GM21360 (cell line): ENCODE data around the gene FAM131B.
"Not testable (repeated sequence)": the region's sequence is repeated elsewhere in the genome, so short reads cannot be mapped to it uniquely, and the experiment has no call there.

Experiments
- ATAC-seq: cut with Tn5 transposase; IDR thresholded peaks from one replicate; pipeline ENCODE4 v1.9.1; 2021; ENCODE audit warnings: mild to moderate bottlenecking, moderate library complexity; ENCODE audit not compliant: unreplicated experiment

Gene FAM131B

DNA sequence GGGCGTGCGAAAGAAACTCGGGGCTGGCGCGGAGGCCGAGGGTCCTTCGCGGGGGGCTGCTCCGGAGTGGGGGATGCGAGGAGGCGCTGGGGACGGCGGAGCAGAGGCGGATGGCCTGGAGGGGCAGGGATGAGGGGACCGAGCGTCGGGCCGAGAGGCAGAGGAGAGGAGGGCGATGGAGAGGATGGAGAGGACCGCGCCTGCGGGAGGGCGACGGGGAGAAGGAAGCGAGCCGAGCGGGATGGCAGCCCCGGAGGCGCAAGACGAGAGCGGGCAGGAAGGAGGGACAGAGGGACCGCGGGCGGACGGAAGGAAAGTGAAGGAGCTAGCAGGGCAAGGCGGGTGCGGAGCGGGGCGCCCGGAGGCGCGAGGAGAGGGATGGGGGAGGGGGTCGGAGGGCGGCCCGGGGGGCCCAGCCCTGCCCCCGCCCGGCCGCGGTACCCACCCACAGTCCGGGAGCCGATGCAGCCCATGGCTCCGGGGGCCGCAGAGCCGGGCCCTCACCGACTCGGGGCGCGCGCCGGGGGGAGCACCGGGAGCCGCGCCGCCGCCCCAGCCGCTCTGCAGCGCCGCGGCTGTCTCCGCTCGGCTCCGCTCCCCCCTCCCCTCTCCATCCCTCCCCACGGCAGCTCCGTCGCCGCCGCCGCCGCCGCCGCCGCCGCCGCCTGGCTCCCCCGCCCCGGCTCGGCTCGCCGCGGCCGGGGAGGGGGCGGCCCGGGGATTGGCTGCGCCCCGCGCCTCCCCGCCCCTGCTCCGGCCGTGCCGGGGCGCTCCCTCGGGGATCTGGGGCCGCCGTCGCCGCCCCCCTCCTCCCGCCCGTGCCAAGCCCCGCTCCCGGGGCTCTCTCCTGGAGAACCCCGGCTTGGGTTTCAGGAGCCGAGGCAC lies at the start of gene FAM131B:
FAM131B (minus strand) TSS at position 583 of the 885 bp plus-strand sequence; CDS start at position 473, 110 bp downstream.
- ATAC-seq = no peak

DNA sequence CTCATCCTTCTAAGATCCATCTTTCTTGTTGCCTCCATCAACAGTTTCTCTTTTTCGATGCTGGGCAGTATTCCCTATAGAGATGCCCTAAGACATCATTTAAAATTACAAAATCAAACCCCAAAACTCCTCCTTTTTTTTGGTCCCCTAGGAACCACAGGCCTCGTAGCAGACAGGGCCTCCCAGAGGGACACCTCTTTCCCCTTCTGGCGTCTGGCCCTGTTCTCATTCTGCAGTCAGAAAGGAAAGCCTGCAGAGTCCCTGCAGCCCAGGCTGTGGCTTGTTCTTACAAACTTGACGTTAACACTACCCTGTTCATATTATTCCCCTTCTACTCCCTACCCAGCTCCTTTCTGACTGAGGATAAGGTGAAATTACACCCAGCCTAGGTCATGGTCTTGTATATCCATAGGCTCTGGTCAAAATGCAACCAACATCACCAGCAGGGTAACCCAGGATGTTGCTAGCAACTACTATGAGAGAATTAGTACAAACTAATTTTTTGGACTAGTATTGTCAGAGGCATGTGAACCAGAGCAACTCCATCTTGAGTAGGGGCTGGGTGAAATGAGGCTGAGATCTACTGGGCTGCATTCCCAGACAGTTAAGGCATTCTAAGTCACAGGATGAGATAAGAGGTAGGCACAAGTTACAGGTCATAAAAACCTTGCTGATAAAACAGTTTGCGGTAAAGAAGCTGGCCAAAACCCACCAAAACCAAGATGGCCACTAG lies 49.6 kb upstream of the FAM131B start:
- ATAC-seq = no peak

DNA sequence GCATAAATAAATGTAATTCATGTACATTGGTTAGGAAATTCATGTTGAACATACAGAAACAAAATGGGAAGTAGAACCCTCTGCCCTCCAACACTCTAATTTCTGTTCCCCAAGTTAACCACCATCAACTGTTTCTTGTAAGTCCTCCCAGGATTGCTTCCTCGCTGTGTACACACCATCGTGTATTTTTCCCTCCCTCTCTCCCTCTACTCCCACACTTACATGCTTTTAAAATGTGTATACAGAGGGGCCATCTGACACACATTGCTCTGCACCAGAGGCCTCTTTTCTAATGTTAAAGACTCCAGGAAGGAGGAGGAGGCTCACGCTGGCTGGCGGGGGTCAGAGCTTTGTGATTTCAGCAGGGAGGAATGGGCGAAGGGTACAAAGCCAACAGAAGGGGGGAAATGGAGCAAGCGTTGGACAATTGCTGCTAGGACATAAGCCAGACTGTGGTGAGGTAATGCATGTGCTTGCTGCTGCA lies 48.0 kb upstream of the FAM131B start:
- no peak for ATAC-seq

DNA sequence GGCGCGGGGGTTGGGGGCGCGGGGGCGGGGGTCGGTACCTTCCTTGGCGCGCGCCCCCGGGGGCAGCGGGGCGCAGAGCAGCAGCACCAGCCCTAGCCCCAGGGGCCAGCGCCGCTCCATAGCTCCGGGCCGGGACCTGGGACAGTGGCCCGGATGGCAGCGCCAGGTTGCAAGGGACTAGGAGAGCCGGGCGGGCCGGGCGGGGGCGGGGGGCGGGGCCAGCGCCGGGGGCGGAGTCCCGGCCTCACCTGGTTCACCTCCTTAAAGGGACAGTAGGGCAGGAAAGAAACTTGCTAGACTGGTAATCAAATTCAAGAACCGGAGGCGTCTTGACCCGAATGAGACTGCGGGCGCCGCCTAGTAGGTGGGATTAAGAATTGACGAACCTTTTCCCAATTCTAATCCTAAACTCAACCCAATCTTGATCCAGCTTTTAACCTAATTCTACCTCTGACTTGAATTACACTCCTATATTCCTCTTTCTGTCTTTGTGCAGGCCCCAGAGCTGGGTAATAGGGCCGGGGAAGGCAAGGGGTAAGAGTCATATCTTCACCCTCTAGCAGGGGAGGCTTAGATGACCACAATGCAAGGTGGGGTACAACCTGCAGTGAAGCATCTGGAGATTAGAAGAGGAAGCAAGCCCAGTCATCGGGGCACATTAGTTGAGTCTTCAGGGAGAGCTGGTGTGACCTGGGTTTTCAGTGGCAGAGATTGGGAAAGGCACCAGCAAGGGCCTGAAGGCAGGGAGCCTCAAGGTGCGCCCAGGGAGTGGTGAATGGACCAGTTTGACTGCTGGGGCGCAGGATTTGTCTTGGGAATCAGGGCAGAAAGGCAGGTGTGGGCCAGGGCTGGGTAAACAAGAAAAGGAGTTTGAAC lies 46.4 kb upstream of the FAM131B start, which contains the start of gene EPHA1:
EPHA1 (minus strand) TSS at position 171 of the 876 bp plus-strand sequence; CDS start at position 120, 51 bp downstream.
- no peak for ATAC-seq

DNA sequence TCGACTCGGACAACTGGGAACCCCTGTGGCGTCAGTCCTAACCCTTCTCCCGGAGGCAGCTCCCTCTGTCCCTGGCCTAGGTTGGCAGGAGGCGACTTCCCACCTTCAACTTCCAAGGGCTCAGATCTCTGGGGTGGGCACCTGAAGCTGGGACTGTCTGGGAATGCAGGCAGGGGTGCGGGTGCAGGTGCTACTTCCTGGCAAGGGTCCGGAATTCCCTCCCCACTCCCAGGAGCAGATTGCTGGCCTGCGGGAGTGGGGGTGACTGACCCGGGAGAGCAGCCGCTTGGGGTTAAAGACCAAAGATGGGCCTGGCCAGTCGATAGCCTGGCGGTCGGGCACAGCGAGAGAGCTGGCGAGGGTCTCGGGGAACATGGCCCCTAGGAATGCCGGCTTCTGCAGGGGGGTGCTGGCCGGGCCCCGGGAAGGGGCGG lies 45.8 kb upstream of the FAM131B start:
- ATAC-seq = no peak

DNA sequence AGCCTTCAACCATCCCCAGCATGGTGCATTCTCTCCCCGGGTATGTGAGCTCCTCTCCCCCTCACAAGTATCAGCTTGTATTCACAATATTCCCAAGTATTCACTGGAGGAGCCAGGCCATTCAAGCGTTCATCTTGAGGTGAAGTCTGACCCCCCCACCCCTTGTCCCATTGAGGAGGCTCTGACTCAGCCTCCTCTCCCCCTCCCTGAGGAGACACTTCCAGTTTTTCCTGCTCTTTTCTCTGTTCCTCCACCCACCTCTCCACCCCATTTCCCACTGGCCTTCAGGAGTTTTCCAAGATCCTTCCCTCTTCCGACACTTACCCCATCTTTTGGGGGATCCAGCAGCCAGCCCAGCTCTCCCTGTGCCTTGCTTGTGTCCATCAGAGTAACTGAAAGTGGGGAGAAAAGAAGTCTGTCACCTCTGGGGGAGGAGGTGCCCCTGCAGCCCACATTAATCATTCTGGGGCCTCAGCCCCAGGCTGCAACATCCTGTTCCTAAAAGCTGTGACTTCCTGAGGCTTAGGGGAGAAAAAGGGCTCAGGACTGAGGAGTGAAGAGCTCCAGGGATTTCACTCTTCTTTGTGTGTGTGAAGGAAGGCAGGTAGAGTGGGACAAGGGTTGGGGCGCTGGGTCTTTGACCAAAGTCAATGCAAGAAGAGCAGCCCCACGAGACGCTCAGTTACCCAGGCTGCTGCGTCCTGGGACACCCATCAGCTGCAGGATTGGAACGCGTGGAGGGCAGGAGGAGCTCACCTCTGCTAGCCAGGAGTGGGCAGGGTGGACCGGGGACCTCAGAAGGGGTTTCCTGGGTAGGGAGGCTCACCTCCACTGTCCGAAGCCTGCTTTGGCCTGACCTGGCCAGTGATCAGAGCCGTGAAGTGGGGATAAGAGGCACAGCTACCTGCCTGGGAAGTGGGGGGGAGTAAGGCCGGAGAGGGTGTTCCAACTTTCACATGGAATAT lies 45.1 kb upstream of the FAM131B start:
- no peak for ATAC-seq

DNA sequence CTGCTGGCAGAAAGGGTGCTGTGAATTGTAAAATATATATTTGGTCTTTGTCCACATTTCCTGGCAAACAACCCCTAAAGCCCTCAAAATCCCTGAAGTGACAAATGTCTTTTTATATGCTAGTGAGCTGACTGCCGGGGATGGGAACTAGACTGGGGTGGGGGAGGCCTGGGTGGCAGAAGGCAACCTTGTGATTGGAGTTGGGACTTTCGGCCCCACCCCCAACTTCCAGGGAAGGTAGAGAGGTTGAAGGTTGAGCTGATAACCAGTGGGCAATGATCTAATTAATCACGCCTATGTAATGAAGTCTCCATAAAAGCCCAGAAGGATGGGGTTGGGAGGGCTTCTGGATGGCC lies 43.5 kb upstream of the FAM131B start:
- no peak for ATAC-seq

DNA sequence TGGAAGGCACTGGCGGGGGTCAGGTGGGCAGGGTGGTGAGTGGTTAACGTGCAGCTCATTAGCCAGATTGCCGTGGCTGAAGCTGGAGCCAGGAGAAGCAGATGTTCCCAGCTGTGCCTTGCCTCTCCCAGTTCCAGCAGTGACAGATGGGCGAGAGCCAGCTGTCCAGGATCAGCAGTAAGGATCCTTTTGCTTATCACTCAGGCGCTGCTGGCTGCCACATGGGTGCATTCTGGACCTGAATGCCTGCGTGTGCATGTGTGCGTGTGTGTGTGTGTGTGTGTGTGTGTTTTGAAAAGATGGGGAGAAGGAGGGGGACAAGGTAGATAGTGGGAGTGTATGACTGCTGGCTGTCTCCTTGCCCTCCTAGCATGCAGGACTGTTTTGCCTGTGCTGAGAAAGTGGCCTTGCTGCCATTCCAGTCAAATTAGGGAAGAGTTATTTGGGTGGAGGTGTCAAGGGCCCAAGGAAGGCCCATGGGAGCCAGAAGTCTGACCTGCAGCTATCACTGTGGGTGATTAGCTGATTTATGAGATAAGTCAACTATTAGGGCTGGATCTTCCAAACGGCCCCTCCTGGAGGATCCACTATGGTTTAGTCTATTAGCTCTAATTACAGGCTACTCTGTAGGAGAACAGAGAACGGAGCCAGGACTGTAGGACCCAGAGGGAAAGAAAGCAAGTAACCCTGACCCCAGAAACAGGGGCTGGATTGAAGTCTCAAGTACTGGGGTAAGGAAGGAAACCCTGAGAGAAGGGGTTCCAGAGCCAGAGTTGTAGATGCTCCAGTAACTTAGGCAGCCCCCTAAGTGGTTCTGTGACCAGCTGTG lies 42.9 kb upstream of the FAM131B start:
- no peak for ATAC-seq

DNA sequence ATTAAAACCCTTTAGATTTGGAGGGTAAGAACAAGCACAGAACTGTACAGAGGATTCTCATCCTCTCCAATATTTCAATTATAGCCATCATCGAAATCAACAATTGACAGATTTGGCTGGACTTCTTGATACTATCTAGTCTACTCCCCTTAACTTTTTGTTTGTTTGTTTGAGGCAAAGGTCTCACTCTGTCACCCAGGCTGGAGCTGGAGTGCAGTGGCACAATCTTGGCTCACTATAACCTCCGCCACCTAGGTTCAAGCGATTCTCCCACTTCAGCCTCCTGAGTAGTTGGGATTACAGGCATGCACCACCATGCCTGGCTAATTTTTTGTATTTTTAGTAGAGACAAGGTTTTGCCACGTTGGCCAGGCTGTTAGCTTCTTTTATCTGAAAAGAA lies 39.7 kb upstream of the FAM131B start:
- ATAC-seq = not testable (repeated sequence)

DNA sequence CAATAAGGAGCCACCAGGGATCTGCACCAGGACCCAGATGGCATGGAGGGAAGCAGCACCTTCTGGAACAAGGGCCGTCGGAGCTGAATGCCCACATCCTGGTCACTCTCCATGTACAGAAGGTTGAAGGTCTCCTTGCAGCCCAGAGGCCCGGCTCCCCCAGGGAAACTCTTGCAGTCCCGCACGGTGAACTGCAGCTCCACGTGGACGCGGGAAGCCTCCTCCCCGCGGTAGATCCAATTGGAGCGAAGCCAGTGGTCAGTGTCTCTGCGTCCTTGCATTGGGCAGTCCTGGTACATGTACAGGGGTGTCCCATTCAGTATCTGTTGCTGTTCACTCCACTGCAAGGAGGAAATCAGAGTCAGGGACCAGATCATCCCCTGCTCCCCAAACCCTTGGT lies 38.8 kb upstream of the FAM131B start:
- ATAC-seq = no peak

DNA sequence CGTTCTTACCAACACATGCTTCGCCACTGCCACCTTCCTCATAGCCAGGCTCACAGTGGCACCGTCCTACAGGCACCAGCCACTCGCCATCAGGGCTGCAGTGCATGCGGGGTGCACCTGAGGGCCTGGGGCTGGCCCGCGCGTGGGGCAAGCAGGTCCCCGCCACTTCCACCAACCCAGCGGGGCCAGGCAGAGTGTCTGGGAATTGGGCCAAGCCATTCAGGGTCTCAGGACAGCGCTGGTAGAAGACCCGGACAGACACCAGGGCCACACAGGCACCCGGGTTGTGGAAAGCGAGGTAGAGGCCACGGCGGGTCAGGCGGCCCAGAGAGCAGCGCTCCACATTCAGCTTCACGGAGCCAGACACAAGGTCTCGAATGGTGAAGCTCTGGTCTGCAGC lies 37.1 kb upstream of the FAM131B start:
- ATAC-seq = no peak

DNA sequence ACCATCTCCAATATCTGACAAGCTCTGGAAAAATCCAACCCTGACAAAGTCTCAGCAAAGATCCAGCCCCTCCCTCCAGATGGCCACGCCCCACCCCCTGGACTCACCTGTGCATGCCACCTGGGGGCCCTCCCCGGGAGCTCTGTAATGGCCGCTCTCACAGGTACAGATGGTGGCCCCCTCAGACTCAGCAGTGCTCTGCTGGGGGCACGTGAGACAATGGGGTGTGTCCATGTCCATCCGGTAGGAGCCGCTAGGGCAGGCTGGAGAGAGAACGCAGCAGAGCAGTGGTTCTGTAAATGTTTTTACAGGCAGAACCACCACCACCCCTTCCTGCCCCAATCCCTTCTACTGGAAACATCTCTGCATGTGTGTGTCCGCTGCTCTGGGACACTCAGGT lies 36.6 kb upstream of the FAM131B start:
- no peak for ATAC-seq

DNA sequence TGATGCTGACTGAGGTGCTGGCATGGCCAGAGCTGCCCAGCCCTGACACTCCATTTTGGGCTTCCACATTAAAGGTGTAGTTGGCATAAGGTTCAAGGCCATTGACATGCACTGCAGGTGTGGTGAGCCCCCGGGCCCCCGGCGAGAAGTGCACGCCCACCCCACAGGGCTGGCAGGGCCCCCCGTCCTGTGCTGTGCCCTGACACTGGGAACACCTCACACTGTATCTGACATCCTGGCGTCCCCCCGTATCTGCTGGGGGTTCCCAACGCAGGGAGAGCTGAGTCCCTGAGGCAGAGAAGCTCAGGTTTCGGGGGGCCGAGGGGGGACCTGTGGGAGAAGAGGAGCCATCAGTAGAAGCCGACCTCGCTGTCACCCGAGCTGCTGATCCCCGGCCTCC lies 36.1 kb upstream of the FAM131B start:
- ATAC-seq = no peak

DNA sequence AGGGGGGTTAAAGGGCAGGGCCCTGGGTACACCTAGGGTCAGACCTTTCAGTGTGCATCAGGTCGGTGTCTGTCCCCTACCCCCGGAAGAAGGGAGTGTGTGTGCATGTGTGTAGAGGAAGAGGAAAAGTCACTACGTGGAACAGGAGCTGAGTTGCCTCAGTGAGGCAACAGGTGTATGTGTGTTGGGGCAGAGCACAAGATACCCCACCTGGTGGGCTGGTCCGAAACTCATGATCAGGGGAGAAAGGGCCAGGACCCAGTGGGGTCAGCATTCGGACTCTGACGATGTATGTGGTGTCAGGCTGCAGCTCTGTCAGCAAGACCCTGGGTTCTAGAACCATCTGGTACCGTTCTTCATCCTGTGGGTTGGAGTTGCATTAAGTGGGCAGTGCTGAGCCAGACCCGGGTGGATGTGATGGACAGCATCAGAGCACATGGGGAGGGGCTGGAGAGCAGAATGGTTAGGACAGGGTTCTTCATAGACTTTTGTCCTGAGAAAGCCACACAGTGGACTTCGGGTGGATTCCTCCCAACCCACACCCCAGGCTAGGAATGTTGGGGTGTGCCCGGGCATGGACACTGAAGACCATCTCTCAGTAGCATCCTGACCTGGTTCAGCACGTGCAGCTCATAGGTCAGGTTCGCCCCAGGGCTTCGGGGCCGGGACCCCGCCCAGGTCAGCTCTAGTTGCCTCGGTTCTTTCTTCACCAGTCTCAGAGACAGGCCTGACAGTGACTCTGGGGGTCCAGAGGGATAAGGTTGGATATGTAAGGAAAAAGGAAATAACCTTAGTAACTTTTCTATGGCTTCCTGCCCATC lies 35.4 kb upstream of the FAM131B start:
- ATAC-seq = no peak

DNA sequence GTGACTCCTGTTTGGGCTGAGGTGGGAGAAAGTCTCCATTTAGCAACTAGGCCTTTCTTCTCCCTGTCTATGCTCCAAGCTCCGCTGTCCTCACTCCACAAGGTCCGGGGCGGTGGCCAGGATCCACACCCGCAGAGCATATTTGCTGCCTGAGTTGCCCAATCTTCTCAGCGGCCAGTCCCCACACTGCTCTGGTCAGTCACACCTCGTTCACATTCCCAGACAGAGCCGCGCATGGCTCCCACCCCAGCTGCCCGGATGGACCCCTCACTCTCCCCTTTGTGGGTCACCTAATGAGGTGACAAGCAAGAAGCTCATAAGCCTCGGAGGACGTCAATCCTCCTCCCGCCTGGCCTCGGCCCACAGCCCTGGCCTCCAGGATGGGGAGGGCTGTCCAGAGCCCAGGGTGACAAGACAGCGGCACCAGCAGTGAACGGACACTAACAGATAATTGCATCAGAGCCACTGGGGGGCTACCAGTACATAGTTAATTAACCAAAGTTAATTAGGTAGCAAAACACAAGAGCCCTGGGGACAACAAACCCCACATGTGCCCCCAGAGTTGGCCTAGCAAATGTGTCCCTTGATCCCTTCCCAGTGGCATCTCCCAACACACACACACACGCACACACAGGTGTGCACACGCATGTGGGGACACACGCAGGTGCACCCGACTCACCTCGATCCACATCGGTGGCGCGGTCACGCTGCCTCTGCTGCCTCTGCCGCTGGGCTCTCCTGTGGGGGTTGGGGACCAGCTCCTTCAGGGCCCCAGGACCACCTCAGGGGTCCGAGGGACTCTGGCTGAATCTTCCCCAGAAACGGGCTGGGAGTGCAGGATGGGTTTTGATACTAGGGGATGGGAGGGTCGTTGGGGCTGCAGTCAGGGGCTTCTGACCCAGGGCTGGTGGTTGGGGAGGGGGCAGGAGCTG lies 34.4 kb upstream of the FAM131B start:
- no peak for ATAC-seq

DNA sequence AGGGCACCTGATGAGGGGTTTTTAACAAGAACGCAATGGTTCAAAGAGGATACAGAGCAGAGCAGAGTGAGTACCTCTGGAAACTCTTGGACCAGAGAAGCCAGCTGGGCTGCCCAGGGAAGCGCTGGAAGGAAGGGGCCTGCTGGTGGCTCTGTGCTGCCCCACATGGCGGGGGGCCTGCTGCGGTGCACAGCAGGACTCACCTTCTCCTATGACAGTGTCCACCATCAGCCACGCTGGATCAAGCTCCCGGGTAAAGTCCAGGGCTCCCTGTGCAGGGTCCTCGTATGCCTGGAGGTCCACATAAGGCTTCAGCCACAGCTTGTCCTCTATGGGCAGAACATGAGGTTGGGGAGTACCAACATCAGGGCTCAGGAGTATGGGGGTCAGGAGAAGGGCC lies 33.7 kb upstream of the FAM131B start:
- no peak for ATAC-seq
